ENCODE data around the gene SMURF1.

The SMURF1 gene

DNA sequence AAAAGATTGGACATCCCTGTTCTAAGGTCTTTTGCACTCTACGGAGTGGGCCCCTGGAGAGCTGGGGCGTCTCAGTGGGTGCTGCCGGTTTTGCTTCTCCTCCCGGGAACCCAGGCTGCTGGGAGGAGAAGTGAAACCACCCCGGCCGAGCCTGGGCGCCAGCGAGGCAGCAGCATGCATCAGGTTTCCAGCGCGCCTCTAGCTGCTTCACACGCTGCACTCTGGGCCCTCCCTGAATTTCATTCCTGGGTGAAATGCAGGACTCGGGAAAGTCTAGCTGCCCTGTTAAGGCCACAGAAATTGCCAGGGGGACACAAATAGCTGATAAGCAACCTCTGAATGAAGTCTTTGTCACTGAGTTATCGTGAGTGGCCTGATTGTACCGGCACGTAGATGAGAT lies 138.1 kb downstream of the SMURF1 start:
- peak; percentile 86 for DNase-seq (ENCODE audit: low spot score)

DNA sequence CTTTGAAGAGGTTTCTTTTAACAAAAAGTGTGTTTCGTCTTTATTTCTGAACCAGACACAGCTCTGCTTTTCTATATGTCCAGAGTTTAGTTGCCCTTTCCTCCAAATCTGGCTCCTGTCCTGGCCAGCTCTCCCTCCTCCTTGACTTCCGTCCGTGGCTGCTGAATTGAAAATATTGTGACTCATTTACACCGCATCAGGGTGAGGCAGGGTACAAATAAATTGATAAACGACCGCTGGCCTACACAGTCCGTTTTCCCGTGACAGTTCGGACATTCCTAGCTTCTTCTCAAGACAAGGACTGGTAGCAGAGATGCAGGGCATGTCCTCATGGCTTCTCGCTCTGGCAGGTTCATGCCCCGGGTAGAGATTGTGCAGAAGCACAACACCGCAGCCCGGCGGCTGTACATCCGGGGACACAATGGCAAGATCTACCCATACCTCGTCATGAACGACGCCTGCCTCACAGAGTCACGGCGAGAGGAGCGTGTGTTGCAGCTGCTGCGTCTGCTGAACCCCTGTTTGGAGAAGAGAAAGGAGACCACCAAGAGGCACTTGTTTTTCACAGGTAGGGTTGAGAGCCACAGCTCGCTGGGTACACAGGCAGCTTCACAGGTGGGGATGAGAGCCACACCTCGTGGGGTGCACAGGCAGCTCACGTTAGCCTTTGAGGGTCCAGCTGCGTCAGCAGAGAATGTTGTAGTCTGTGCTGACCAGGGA lies 139.0 kb downstream of the SMURF1 start:
- DNase-seq (ENCODE audit: low spot score): no peak

DNA sequence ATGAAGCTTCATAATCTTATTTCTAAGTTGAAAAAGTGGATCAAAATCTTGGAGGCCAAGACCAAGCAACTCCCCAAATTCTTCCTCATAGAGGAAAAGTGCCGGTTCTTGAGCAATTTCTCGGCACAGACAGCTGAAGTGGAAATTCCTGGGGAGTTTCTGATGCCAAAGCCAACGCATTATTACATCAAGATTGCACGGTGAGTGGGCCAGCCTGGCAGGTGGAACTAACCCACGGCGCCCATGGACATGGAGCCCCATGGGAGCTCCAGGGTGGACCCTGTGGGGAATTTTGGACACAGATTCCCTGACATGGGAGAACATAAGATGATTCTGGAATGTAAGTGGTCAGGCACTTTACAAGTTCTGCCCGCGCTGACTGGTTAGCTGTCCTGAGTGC lies 139.7 kb downstream of the SMURF1 start:
- DNase-seq (ENCODE audit: low spot score): no peak

DNA sequence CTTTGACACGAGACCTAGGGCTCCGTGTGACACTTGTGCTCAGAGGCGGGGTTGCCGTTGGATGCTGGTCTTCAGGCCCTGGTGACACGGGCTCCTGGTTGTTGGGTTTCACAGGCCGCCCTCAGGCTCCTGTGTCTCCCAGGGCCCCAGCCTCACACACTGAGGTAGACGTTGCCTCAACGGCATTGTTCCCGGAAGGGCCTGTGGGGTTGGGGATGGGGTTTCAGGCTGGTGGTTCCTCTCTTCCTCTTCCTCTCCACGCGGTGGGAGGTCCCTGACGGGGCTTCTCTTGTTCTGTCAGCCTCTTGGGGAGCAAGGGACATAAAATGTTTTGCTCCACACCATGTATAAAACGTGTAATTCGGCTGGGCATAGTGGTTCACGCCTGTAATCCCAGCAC lies 140.5 kb downstream of the SMURF1 start:
- no peak for DNase-seq (ENCODE audit: low spot score)

DNA sequence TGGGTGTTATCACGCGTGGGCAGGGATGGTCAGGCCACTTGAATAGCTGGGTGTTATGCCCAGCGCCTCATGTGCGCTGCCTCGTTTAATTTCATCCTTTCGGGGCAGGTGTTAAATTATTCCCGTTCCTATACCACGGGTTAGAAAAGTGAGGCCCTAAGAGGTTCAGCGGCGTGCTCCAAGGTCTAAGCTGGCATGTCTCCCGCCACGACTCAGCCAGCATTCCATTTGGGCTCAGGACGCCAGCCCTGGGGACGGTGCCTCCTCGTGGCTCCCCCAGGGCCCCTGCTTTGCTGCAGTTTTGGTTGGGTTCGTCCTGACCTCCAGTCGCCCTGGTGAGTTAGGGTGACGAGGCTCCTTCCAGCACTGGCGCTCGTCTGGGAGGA lies 141.1 kb downstream of the SMURF1 start:
- DNase-seq (ENCODE audit: low spot score): no peak

DNA sequence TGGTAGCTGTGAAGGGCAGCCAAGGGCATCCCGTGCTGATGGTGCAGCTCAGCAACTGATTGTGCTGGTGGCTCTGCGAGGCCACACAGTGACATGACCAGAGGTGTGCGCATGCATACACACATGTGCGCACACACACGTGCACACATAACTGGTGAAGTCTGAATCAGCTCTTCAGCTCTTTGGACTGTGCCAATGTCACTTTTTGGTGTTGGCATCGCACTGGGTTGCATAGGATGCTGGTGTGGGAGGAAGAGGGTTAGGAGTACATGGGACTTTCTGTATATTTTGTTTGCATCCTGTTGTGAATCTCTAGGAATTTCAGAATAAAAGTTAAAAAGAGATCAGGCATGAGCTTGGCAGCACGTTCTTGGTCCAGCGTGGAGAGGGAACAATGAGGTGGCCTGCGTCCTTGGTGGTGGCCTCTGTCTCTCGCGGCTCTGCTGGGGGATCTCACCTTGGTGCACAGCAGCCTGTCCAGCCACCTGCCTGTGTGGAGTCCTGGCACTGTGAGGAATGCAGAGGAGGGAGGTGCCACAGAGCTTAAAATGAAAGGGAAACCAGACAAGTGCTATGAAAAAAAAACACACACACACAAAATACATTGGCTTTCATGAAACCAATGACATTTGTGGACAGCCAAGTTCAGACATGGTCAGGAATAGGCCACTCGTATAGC lies 141.6 kb downstream of the SMURF1 start:
- no peak for DNase-seq (ENCODE audit: low spot score)

DNA sequence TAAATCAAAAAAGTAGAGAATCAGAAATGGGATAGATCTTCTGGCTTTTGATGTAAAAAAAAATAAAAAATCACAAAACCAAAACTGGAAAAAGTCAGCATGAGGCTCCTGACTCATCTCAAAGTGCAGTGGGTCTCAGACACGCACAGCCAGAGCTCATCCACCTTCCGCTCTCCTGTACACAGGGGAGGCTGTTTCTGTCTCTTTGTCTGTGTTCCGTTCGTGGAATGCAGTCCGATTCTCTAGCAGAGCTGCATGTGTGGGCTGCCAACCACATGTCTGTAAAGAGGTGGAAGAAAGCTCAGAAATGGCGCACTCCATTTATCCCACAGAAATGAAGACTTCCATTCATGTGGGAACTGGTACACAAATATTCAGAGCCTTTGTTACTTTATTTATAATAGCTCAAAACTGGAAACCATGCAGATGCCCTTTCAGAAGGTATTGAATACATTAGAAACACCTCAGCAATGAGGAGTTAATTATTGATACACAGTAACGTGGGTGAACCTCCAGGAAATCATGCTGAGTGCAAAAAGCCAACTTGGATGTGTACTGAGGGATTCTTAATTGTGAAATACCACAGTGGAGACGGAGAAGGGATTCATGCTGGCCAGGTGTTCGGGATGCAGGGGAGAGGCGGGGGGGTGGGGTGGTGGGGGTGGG lies 142.3 kb downstream of the SMURF1 start:
- no peak for DNase-seq (ENCODE audit: low spot score)

DNA sequence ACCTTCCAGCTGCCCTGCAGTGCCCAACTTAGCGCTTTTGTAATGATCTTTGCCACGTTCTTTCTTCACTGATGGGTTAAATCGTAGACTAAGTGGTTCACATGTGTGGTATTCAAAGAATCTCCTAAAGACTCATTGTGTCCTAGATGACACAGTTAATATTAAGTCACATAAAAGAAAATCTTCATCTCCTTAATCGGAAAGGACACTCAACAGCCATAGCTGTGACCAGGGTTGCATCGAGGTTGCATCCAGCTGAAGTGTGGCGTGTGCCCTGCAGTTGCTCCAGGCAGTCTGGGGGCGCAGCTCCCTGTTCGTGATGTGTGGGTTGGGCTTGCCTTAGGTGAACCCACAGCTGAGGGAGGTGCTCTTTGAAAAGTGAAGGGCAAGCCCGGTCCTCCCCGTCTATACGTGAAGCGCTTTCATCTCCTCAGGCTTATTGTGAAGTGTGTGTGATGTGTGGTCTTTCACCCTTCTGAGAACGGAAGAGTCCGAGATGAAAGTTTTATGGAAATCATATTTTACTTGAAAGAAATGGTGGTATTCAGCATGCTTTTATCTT lies 142.9 kb downstream of the SMURF1 start:
- DNase-seq (ENCODE audit: low spot score): no peak

DNA sequence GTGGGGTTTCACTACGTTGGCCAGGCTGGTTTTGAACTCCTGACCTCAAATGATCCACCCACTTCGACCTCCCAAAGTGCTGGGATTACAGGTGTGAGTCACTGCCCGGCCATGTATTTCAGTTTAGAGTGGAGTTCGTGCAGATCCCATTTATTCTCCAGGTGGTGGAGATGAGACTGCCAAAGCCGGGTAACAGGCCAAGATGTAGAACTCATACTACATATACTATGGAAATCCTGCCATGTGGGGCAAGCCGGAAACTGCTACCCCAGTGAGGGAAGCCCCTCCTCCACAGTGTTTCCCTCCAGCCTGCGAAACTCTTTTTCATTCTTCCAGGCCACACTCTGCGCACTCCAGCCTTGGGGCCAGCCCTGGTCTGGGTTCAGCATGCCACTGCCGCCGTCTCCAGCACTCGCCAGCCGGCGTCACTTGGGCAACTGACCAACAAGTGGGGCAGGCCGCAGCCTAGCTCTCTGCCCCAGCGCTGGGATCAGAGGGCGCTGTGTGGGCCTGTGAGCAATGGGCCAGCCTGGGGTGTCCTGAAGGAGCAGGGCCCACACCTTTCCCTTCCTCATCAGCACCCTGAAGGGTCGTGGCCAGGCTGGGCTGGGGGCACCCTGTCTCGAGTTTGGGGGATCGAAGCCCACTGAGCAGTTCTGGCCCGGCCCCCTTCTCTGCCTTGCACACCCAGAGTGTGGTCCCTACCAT lies 143.6 kb downstream of the SMURF1 start:
- DNase-seq (ENCODE audit: low spot score): no peak

DNA sequence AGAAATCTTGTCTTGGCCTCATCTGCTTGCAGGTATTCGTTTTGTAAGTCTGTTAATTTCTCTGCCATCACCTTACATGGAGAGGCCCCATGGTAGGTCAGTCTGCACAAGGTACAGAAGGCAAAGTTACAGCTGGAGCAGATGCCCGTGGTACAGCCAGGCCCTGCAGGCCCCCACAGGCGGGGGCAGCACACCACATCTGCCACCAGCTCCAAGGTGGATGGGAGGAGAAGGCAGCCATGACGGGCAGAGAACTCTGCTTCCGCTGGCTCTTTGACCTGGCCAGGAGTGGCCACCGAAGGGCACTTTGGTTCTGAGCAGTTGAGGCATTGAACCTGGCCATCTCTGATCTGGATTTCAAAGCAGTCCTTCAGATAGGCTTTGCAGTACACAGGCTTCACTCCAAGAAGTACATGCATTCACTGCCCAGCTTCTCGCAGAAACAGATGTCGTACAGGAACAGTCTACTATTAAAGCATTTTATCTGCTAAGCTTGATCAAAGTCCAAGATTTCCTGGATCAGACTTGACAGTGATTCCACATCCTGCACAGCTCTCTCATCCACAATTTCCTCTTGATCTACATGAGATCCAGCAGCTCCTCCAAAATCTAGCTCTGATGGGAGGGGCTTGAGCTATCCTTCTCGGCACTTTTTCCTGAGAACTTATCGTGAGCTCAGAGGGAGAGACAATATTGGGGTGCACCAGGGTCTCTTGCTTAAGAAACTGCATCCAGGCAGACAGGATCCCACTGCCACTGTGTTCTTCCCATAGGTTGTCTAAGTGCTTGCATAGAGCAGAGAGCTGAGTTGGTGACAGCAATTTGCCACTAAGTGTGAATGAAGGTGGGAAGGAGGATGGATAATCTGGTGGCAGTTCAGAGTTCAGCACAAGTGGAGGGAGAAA lies 144.8 kb downstream of the SMURF1 start:
- no peak for DNase-seq (ENCODE audit: low spot score)

DNA sequence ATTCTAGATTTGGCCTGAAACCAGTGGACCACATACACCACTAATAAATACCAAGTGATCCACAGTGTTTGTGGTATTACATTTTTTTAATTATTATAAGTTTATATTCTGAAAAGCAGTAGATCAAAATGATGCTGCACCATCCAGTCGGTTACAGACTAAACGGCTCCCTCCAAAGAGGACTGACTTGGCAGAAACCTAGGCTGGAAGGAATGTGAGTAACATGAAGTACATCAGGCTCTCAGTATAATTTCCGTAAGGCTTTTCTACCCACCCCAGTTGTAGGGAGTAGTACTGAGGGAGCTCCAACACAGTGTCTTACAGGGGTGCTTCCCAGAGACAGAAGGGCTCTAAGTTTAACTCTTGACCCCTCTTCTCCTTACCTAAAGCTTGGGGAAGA lies 146.1 kb downstream of the SMURF1 start:
- DNase-seq (ENCODE audit: low spot score): no peak

DNA sequence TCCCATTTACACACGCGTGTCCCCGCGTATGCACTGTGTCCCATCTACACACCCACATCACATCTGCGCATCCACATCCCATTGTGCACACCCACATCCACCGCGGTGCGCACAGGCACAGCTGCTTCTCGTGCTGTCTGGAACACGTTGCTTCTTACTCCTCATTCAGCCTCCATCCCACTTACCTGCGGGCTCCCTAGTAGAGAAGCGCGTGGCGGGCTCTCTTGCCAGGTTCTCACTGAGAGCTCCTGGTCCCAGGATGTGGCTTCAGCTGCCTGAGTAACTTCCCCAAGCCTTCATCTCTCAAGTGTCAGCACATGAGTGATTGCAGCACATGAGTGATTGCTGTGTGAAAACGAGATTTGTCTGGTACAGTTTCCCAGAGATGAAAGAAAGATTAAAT lies 147.8 kb downstream of the SMURF1 start:
- no peak for DNase-seq (ENCODE audit: low spot score)

DNA sequence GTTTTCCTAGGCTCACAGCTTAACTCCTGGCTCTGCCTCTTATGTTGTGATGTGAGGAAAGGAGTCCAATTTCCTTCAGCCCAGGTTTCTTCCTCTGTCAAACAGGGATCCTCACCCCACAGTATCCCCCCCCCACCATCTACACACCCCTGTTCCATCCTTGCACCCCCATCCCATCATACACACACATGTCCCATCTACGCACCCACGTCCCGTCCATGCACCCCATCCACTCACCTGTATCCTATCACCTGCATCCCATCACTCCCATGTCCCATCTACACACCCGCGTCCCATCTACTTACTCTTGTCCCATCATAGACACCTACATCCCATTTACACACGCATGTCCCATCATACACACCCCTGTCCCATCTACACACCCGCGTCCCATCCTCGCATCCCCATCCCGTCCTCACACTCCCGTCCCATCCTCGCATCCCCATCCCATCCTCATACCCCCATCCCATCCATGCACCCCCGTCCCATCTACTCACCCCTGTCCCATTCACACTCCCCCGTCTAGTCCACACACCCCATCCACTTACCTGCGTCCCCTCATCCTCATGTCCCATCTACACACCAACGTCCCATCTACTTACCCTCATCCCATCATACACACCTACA lies 148.3 kb downstream of the SMURF1 start:
- DNase-seq (ENCODE audit: low spot score): no peak

DNA sequence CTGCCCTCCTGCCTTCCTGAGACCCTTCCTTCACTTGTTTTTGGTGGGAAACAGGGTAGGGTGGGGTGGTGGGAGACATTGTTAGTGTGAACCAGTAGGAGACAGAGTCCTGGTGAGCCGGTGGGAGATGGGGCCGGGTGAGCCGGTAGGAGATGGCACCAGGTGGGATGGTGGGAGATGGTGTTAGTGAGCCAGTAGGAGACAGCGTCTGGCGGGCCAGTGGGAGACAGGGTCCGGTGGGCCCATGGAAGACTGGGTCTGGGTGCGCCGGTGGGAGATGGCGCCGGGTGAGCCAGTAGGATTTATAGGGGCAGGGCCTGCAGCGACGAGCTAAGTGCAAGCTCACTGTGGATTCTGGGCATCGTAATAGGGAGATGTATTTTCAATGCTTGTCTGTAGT lies 148.8 kb downstream of the SMURF1 start:
- no peak for DNase-seq (ENCODE audit: low spot score)

DNA sequence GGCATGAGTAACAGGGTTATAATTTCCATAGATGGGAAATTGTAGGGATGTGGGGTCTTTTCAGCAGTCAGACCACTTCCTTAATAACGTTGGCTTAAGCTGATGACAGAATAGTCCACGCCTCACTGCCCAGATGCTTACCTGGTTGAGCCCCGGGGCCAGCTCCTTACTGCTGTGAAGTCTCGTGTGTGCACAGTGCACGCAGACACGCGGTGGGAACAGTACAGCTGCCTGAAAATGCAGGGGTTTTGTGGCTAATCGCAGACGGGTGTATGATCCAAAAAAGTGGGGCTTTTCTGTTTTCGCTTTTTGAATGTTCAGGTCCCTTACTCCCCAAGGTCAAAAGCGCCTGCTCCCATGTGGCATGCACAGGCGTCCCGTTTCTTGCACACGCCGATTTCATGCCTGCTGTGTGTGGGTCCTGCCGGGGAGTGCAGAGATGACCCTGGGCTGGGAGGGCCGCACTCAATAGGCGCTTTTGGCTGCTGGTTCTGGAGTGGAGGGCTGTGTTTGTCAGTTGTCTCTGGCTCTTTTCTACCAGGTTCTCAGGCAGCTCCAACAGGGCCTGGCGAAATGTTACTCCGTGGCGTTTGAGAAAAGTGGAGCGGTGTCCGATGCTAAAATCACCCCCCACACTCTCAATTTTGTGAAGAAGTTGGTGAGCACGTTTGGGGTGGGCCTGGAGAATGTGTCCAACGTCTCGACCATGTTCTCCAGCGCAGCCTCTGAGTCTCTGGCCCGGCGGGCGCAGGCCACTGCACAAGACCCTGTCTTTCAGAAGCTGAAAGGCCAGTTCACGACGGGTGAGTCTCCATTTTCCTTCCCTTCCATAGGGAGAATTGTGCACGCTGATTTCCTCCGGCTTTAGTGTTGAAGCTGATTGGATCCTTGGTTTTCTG lies 149.6 kb downstream of the SMURF1 start:
- DNase-seq (ENCODE audit: low spot score): no peak

DNA sequence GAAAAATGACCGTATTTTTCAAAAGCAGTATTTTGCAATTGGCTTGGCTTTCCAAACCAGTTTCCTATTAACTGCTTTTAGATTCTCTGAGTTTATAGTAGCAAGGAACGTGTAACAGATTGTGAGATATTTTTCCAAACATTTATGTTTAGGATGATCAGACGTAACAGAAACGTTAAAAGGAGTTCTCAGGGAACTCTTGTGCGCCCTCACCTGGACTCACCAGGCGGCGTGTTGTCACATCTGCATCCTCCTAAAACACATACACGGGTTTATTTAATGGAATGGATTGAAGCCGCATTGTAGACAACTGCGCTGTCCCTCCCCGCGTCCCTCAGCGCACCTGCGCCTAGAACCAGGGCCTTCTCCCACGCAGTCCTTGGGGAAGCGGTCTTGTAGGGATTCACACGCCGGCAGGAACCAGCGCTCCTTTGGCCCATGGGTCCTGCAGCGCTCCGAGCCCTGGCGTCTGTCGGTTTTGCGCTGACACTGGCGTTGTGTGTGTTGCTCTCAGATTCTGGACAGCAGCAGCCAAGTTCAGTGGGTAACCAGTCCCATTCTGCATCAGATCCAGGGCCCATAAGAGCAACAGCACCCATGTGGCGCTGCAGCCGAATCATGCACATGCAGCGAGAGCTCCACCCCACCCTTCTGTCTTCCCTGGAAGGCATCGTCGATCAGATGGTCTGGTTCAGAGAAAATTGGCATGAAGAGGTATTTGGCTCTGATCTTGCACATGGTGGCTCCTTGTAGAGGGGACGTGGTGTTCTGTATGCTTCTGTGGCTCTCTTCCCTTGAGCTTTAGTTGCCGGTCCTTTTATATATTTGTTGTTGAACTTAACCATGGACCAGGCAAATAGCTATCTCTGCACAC lies 150.6 kb downstream of the SMURF1 start:
- no peak for DNase-seq (ENCODE audit: low spot score)

DNA sequence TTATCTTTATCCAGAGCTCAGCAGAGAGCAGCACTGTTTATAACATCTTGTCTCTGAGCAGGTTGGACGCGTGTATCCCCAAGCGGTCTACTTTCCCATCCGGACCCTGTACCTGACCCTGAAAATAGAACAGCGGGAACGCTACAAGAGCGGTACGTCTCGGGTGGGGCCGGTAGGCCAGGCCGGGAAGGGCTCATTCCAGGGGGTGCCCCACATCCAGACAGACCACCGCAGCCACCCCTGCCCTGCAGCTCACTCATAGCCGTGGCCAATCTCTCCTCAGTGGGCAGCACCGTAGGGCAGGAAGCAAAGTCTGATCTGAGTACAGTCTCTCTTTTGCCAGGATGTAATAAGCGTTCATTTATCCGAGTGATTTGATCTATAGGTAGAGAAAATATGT lies 151.8 kb downstream of the SMURF1 start:
- no peak for DNase-seq (ENCODE audit: low spot score)

DNA sequence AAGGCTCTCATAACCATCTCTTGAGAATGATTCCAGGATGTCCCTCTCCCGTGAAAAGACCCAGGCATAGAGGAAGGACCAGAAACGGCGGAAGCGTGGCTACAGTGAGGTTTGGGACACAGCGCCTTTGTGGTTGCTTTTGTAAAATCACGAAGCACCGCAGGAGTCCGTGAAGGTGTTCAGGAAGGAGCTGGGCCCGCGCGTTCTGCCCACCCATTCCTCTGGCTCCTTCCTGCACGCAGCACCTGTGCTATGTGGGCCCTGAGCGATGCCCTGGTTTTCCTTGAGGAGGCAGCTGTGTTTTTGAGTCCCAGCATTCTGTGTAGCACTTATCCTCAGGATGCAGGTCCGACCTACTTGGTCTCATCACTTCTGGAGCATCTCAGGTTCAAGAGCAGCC lies 152.8 kb downstream of the SMURF1 start:
- no peak for DNase-seq (ENCODE audit: low spot score)

DNA sequence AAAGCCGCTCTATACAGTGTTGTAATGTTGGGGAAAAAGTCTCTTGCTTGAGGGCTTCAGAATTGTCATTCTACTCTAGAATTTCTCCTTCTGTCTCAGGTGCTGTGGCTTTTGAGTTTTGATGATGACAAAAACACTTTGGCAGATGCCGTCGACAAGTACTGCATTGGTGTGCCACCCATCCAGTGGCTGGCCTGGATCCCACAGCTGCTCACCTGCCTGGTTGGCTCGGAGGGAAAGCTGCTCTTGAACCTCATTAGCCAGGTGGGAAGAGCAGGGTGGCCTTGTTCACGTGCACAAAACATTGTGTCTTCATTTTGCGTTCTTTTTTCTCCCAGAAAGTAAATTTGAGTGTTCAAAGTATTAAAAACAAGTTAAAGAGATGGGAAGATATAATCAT lies 153.6 kb downstream of the SMURF1 start:
- DNase-seq (ENCODE audit: low spot score): no peak
